Caco-2 (cell line): Measurements from ENCODE around the gene TET1. TPM values are rescaled to one million over a fixed set of nuclear protein-coding genes. Genes with fewer than 3 reads are reported as not detected.

ENCODE experiments used
- BruUV-seq: library from RNA; stranded (reverse); fragments of 400-500 nt; replicated peaks from 2 replicates; lab custom pipeline; 2021; lab: Mats Ljungman, UMichigan
- CTCF ChIA-PET: fragments of 300-600 bp; sonication (Branson Sonifier 250); formaldehyde crosslinking; loops from one replicate; lab custom pipeline; 2022; ENCODE audit warnings: antibody characterized with exemption; lab: Charles Lee
- POLR2A ChIA-PET: fragments of 300-600 bp; sonication (Branson Sonifier 250); formaldehyde crosslinking; loops from one replicate; lab custom pipeline; 2022; ENCODE audit warnings: antibody characterized with exemption; lab: Charles Lee
- DNase-seq, 2 experiments: peaks; one replicate each; pipeline versions ENCODE4 v3.0.0 to v3.0.0-alpha.2; 2020 to 2022
- H3K27me3 ChIP-seq: replicated peaks from 2 replicates; pipeline ENCODE4 v1.6.0; 2011; ENCODE audit warnings: low read length; ENCODE audit not compliant: control insufficient read depth, insufficient read depth
- H3K36me3 ChIP-seq: 2 replicates; pipeline ENCODE4 v1.5.1; 2011; ENCODE audit warnings: low read length; ENCODE audit not compliant: control insufficient read depth, insufficient read depth
- H3K4me1 ChIP-seq: fragments of 250-450 bp; sonication (Bioruptor Pico); 2 replicates; pipeline ENCODE4 v1.5.1; 2020; ENCODE audit warnings: mild to moderate bottlenecking
- H3K4me3 ChIP-seq: 2 replicates; pipeline ENCODE4 v1.5.1; 2011; ENCODE audit warnings: low read depth, mild to moderate bottlenecking, control low read depth, low read length
- H3K9me3 ChIP-seq: fragments of 250-450 bp; sonication (Bioruptor Pico); 2 replicates; pipeline ENCODE4 v1.5.1; 2020; ENCODE audit warnings: mild to moderate bottlenecking, moderate library complexity
- H3K27ac Mint-ChIP-seq: one replicate; pipeline ENCODE4 v1.8.0; 2022; ENCODE audit warnings: mixed read lengths; ENCODE audit not compliant: unreplicated experiment
- H3K27me3 Mint-ChIP-seq: one replicate; pipeline ENCODE4 v1.8.0; 2022; ENCODE audit warnings: mixed read lengths; ENCODE audit not compliant: insufficient read depth, unreplicated experiment
- H3K36me3 Mint-ChIP-seq: one replicate; pipeline ENCODE4 v1.8.0; 2022; ENCODE audit warnings: mild to moderate bottlenecking, mixed read lengths; ENCODE audit not compliant: insufficient read depth, unreplicated experiment
- H3K4me1 Mint-ChIP-seq: one replicate; pipeline ENCODE4 v1.8.0; 2022; ENCODE audit warnings: low read depth, mixed read lengths; ENCODE audit not compliant: unreplicated experiment
- H3K4me3 Mint-ChIP-seq: one replicate; pipeline ENCODE4 v1.8.0; 2022; ENCODE audit warnings: mild to moderate bottlenecking, moderate library complexity, mixed read lengths; ENCODE audit not compliant: unreplicated experiment
- H3K9me3 Mint-ChIP-seq: one replicate; pipeline ENCODE4 v1.8.0; 2022; ENCODE audit warnings: mixed read lengths; ENCODE audit not compliant: unreplicated experiment
- CTCF ChIP-seq, 2 experiments: fragments of 200-600 bp in 1 of 2; IDR thresholded peaks; 1 replicate in 1 of 2; 2 replicates in 1 of 2; pipeline versions ENCODE4 v1.5.1 to v1.8.0; 2011 to 2022; ENCODE audit warnings: antibody characterized with exemption in 1 of 2, control low read depth in 1 of 2, inconsistent platforms in 1 of 2, low read depth in 1 of 2, low read length in 1 of 2, mild to moderate bottlenecking in 1 of 2, moderate library complexity in 1 of 2; ENCODE audit not compliant: insufficient read depth in 1 of 2, severe bottlenecking in 1 of 2, unreplicated experiment in 1 of 2
- intact Hi-C: fragments of 100-400 bp; cut with micrococcal nuclease; formaldehyde crosslinking; loops from one replicate; pipeline ENCODE4 v1.10.0; 2022; ENCODE audit not compliant: unreplicated experiment
- total RNA-seq: library from RNA; stranded (reverse); gene quantifications from 2 replicates; pipeline ENCODE4 v1.2.3, GENCODE V29; 2022

Gene TET1
- total RNA-seq, 1 experiment from 2014 or later: 18.6 TPM

- no peaks in the 10 kb centered on the region for H3K9me3 ChIP-seq
- H3K4me3 ChIP-seq: peak overlapping the region; percentile 93
- peak; percentile 63 to 70 for DNase-seq
- no peaks in the 10 kb centered on the region for H3K27me3 ChIP-seq
- no TSS peak for BruUV-seq
- Mint-ChIP-seq H3K4me3 (peak overlapping the region; percentile 76), H3K4me1 (peaks cover 16% of the 10 kb centered on the region), H3K36me3 (no peaks in the 10 kb centered on the region), H3K27me3 (no peaks in the 10 kb centered on the region), H3K27ac (peak overlapping the region; percentile 3), H3K9me3 (no peaks in the 10 kb centered on the region)
- CTCF ChIA-PET: no interaction called here
- peaks cover 10% of the 10 kb centered on the region; the same call in 1 of the 2 replicates for H3K4me1 ChIP-seq
- no peak for TF ChIP-seq CTCF (IDR thresholded peaks at IDR 0.05; ENCODE audit: insufficient read depth in 1 of 2, low read depth in 1 of 2, low read length in 1 of 2, severe bottlenecking in 1 of 2, unreplicated experiment in 1 of 2)
- H3K36me3 ChIP-seq: no peaks in the 10 kb centered on the region
- intact Hi-C loops: loop anchor here (1.0 to 2.0 kb wide), 3 partner anchors 34 to 160 kb away; partner anchors contain the start of genes CCAR1 and SLC25A16
- POLR2A ChIA-PET: no interaction called here
These were observed 1.1 kb downstream of the TET1 start for GRCh38 chr10:68560943-68561864.

GRCh38 chr10:68561865-68562649, 1.9 kb downstream of the TET1 start:
- peaks cover 10% of the 10 kb centered on the region; the same call in 1 of the 2 replicates for H3K4me1 ChIP-seq
- intact Hi-C loops: loop anchor here (2.0 kb wide), 1 partner anchor 159 kb away; the partner anchor contains the start of gene CCAR1
- no peaks in the 10 kb centered on the region for H3K27me3 ChIP-seq
- no peaks in the 10 kb centered on the region; the same call in 1 of the 2 replicates for H3K36me3 ChIP-seq
- Mint-ChIP-seq H3K9me3 (no peaks in the 10 kb centered on the region), H3K36me3 (no peaks in the 10 kb centered on the region), H3K27ac (no peak overlapping the region), H3K4me3 (peak overlapping the region; percentile 76), H3K4me1 (peaks cover 16% of the 10 kb centered on the region), H3K27me3 (no peaks in the 10 kb centered on the region)
- no peak for TF ChIP-seq CTCF (IDR thresholded peaks at IDR 0.05; ENCODE audit: insufficient read depth in 1 of 2, low read depth in 1 of 2, low read length in 1 of 2, severe bottlenecking in 1 of 2, unreplicated experiment in 1 of 2)
- POLR2A ChIA-PET: no interaction called here
- DNase-seq: no peak
- H3K4me3 ChIP-seq: peak overlapping the region; percentile 93
- no peaks in the 10 kb centered on the region for H3K9me3 ChIP-seq
- CTCF ChIA-PET: no interaction called here
- BruUV-seq: no TSS peak
